ENCODE data around the gene WWOX. TPM values are rescaled to one million over a fixed set of nuclear protein-coding genes. Genes with fewer than 3 reads are reported as not detected.

Gene WWOX
- total and polyA plus RNA-seq, 7 donors = 7.1 to 46.8 (median 16.1) TPM

GRCh38 chr16:78213751-78214150, 114.3 kb downstream of the WWOX start:
- intact Hi-C loops (cut with DNase I) = no loop called here
- TF ChIP-seq EP300 (IDR thresholded peaks at IDR 0.05) = no peak
- TF ChIP-seq POLR2A (IDR thresholded peaks at IDR 0.05) = no peak
- TF ChIP-seq CTCF (IDR thresholded peaks at IDR 0.05) = no peak
- no peak for TF ChIP-seq POLR2AphosphoS5 (IDR thresholded peaks at IDR 0.05)
- H3K9me3 ChIP-seq = no peaks in the 10 kb centered on the region
- no peak overlapping the region for H3K27ac ChIP-seq
- no peaks in the 10 kb centered on the region for H3K27me3 ChIP-seq
- no peak overlapping the region for H3K4me3 ChIP-seq
- 97 to 98% methylated on average over 7 of the region's 7 CpGs for WGBS, 2 donors
- no peaks in the 10 kb centered on the region for H3K4me1 ChIP-seq
- no peak for DNase-seq
- H3K36me3 ChIP-seq = no peaks in the 10 kb centered on the region

GRCh38 chr16:78215222-78215621, 115.8 kb downstream of the WWOX start:
- no peak overlapping the region for H3K27ac ChIP-seq
- WGBS, 2 donors = 93 to 96% methylated on average over 9 of the region's 9 CpGs
- no peaks in the 10 kb centered on the region for H3K4me1 ChIP-seq
- TF ChIP-seq CTCF (IDR thresholded peaks at IDR 0.05) = no peak
- TF ChIP-seq POLR2A (IDR thresholded peaks at IDR 0.05) = no peak
- no peak for TF ChIP-seq EP300 (IDR thresholded peaks at IDR 0.05)
- TF ChIP-seq POLR2AphosphoS5 (IDR thresholded peaks at IDR 0.05) = no peak
- no peak overlapping the region for H3K4me3 ChIP-seq
- no peaks in the 10 kb centered on the region for H3K27me3 ChIP-seq
- no peaks in the 10 kb centered on the region for H3K9me3 ChIP-seq
- no peak for DNase-seq
- intact Hi-C loops (cut with DNase I) = no loop called here
- H3K36me3 ChIP-seq = no peaks in the 10 kb centered on the region

GRCh38 chr16:78216166-78216745, 116.8 kb downstream of the WWOX start:
- DNase-seq = no peak
- Histone ChIP-seq H3K27me3 (no peaks in the 10 kb centered on the region), H3K27ac (no peak overlapping the region), H3K9me3 (no peaks in the 10 kb centered on the region), H3K4me3 (no peak overlapping the region), H3K4me1 (no peaks in the 10 kb centered on the region), H3K36me3 (no peaks in the 10 kb centered on the region)
- intact Hi-C loops (cut with DNase I) = no loop called here
- TF ChIP-seq CTCF (IDR thresholded peaks at IDR 0.05) (no peak), POLR2AphosphoS5 (IDR thresholded peaks at IDR 0.05) (no peak), EP300 (IDR thresholded peaks at IDR 0.05) (no peak), POLR2A (IDR thresholded peaks at IDR 0.05) (no peak)
- WGBS, 2 donors = 96% methylated on average over 4 of the region's 4 CpGs

GRCh38 chr16:78217276-78217675, 117.8 kb downstream of the WWOX start:
- no peaks in the 10 kb centered on the region for H3K9me3 ChIP-seq
- H3K27ac ChIP-seq = no peak overlapping the region
- intact Hi-C loops (cut with DNase I) = no loop called here
- no peaks in the 10 kb centered on the region for H3K4me1 ChIP-seq
- H3K27me3 ChIP-seq = no peaks in the 10 kb centered on the region
- no peak overlapping the region for H3K4me3 ChIP-seq
- no peak for DNase-seq
- H3K36me3 ChIP-seq = no peaks in the 10 kb centered on the region
- no peak for TF ChIP-seq POLR2A (IDR thresholded peaks at IDR 0.05)
- TF ChIP-seq CTCF (IDR thresholded peaks at IDR 0.05) = no peak
- TF ChIP-seq EP300 (IDR thresholded peaks at IDR 0.05) = no peak
- no peak for TF ChIP-seq POLR2AphosphoS5 (IDR thresholded peaks at IDR 0.05)
- WGBS, 2 donors = 87 to 94% methylated on average over 7 of the region's 7 CpGs

- no peak for TF ChIP-seq CTCF (IDR thresholded peaks at IDR 0.05)
- TF ChIP-seq POLR2AphosphoS5 (IDR thresholded peaks at IDR 0.05) = no peak
- no peak for TF ChIP-seq POLR2A (IDR thresholded peaks at IDR 0.05)
- no peak for TF ChIP-seq EP300 (IDR thresholded peaks at IDR 0.05)
- H3K9me3 ChIP-seq = no peaks in the 10 kb centered on the region
- H3K4me1 ChIP-seq = no peaks in the 10 kb centered on the region
- WGBS, 2 donors = 96% methylated on average over 4 of the region's 4 CpGs
- intact Hi-C loops (cut with DNase I) = no loop called here
- no peak overlapping the region for H3K27ac ChIP-seq
- H3K36me3 ChIP-seq = no peaks in the 10 kb centered on the region
- no peaks in the 10 kb centered on the region for H3K27me3 ChIP-seq
- no peak overlapping the region for H3K4me3 ChIP-seq
- DNase-seq = no peak
These were observed 118.8 kb downstream of the WWOX start for GRCh38 chr16:78218279-78218678.
